Germinal center (tissue), 1 donor: Measurements from ENCODE around the gene DTYMK.

Source experiments
- DNase-seq: peaks from one replicate; pipeline ENCODE4 v3.0.0; 2012; ENCODE audit warnings: mixed read lengths, low spot score

DTYMK gene

GRCh38 chr2:241649404-241649803, 37.2 kb downstream of the DTYMK start:
- DNase-seq = no peak

- DNase-seq = no peak
Measured at GRCh38 chr2:241648453-241648852, 38.2 kb downstream of the DTYMK start.

- no peak for DNase-seq
Measured at GRCh38 chr2:241645915-241646645, 40.5 kb downstream of the DTYMK start.

GRCh38 chr2:241645056-241645914, 41.3 kb downstream of the DTYMK start:
- no peak for DNase-seq

- no peak for DNase-seq
Measured at GRCh38 chr2:241641631-241642030, 45.0 kb downstream of the DTYMK start.

GRCh38 chr2:241640165-241640795, 46.3 kb downstream of the DTYMK start:
- no peak for DNase-seq

- no peak for DNase-seq
Measured at GRCh38 chr2:241639385-241639784, 47.2 kb downstream of the DTYMK start.

- no peak for DNase-seq
Measured at GRCh38 chr2:241638940-241639339, 47.7 kb downstream of the DTYMK start.

- DNase-seq = peak; percentile 76
Measured at GRCh38 chr2:241637795-241638660, 48.6 kb downstream of the DTYMK start.

GRCh38 chr2:241637018-241637794, 49.4 kb downstream of the DTYMK start, which contains the start of the genes ATG4B and THAP4:
TSS of gene ATG4B (plus strand) at chr2:241637693. CDS start at chr2:241637715, 22 bp downstream.
TSS of gene THAP4 (minus strand) at chr2:241637158. CDS start at chr2:241637017, 141 bp downstream.
- DNase-seq = peak; percentile 82

GRCh38 chr2:241636182-241637017, 50.2 kb downstream of the DTYMK start:
- DNase-seq = peak; percentile 63

GRCh38 chr2:241635756-241636155, 50.9 kb downstream of the DTYMK start:
- no peak for DNase-seq

GRCh38 chr2:241633561-241633960, 53.1 kb downstream of the DTYMK start:
- no peak for DNase-seq

GRCh38 chr2:241632478-241633325, 53.9 kb downstream of the DTYMK start:
- no peak for DNase-seq

- no peak for DNase-seq
Measured at GRCh38 chr2:241629762-241630435, 56.7 kb downstream of the DTYMK start.

GRCh38 chr2:241627675-241628074, 58.9 kb downstream of the DTYMK start:
- DNase-seq = no peak
